H1 (cell line): Measurements from ENCODE around the gene CAPN2. TPM values are rescaled to one million over a fixed set of nuclear protein-coding genes. Genes with fewer than 3 reads are reported as not detected.

Experiments
- CTCF ChIA-PET: fragments of 300-600 bp; sonication (Branson Sonifier 250); formaldehyde crosslinking; loops from one replicate; lab custom pipeline; 2021; ENCODE audit not compliant: partially characterized antibody; lab: Charles Lee
- POLR2A ChIA-PET: fragments of 300-600 bp; sonication (Branson Sonifier 250); formaldehyde crosslinking; loops from one replicate; lab custom pipeline; 2021; ENCODE audit warnings: inconsistent platforms; ENCODE audit not compliant: partially characterized antibody; lab: Charles Lee
- DNase-seq, 2 experiments: peaks; one replicate each; pipeline versions ENCODE4 v3.0.0 to v3.0.0-alpha.2; 2010 to 2022; ENCODE audit warnings: low spot score in 2 of 2, low read depth in 1 of 2, mixed read lengths in 1 of 2
- FAIRE-seq: peaks from 2 replicates; lab custom pipeline; 2011; peaks lifted over from hg19 to GRCh38; lab: Jason Lieb, UNC
- H2AFZ ChIP-seq: 2 replicates; pipeline ENCODE4 v1.8.1; 2012; ENCODE audit warnings: low read length, inconsistent platforms
- H2AK5ac ChIP-seq: 2 replicates; pipeline ENCODE4 v1.6.1; 2013; ENCODE audit warnings: low read depth, low read length
- H2BK120ac ChIP-seq: replicated peaks from 2 replicates; pipeline ENCODE3; 2013; ENCODE audit warnings: low read depth, low read length, inconsistent platforms
- H2BK12ac ChIP-seq: 2 replicates; pipeline ENCODE4 v1.6.1; 2013; ENCODE audit warnings: low read depth, low read length
- H2BK15ac ChIP-seq: 2 replicates; pipeline ENCODE4 v1.6.1; 2013; ENCODE audit warnings: low read length
- H2BK20ac ChIP-seq: 2 replicates; pipeline ENCODE4 v1.6.1; 2013; ENCODE audit warnings: low read length
- H2BK5ac ChIP-seq: 2 replicates; pipeline ENCODE4 v1.6.1; 2013; ENCODE audit warnings: low read depth, low read length
- H3K14ac ChIP-seq: 2 replicates; pipeline ENCODE4 v1.6.1; 2013; ENCODE audit warnings: inconsistent platforms; ENCODE audit not compliant: insufficient read length
- H3K18ac ChIP-seq: 2 replicates; pipeline ENCODE4 v1.6.1; 2013; ENCODE audit warnings: low read length; ENCODE audit errors: extremely low read depth
- H3K23ac ChIP-seq: 2 replicates; pipeline ENCODE4 v1.6.1; 2013; ENCODE audit warnings: inconsistent platforms; ENCODE audit not compliant: insufficient read length
- H3K23me2 ChIP-seq: 2 replicates; pipeline ENCODE4 v1.6.1; 2013; ENCODE audit warnings: low read depth, low read length
- H3K27ac ChIP-seq: 2 replicates; pipeline ENCODE4 v1.6.1; 2011; ENCODE audit warnings: low read depth, low read length, inconsistent platforms
- H3K27me3 ChIP-seq, 4 experiments: replicated peaks in 1 of 4; 1 replicate in 1 of 4; 2 replicates in 3 of 4; pipeline versions ENCODE4 v1.6.1 to v1.8.1; 2011 to 2013; ENCODE audit warnings: low read length in 3 of 4, mild to moderate bottlenecking in 3 of 4, inconsistent platforms in 2 of 4, mixed read lengths in 2 of 4, moderate library complexity in 1 of 4; ENCODE audit not compliant: control insufficient read depth in 3 of 4, insufficient read depth in 3 of 4; ENCODE audit errors: extremely low read depth in 1 of 4
- H3K36me3 ChIP-seq, 4 experiments: 2 replicates each; pipeline versions ENCODE4 v1.6.1 to v1.8.1; 2011 to 2013; ENCODE audit warnings: mild to moderate bottlenecking in 4 of 4, low read length in 3 of 4, moderate library complexity in 2 of 4, control low read depth in 1 of 4, inconsistent platforms in 1 of 4; ENCODE audit not compliant: insufficient read depth in 4 of 4, control insufficient read depth in 2 of 4
- H3K4ac ChIP-seq: replicated peaks from 2 replicates; pipeline ENCODE3; 2013; ENCODE audit warnings: low read length, low read depth, mixed read lengths, inconsistent platforms; ENCODE audit not compliant: insufficient read length
- H3K4me1 ChIP-seq, 4 experiments: replicated peaks in 1 of 4; 1 replicate in 1 of 4; 2 replicates in 3 of 4; pipeline versions ENCODE4 v1.6.1 to v1.8.1; 2011 to 2013; ENCODE audit warnings: low read length in 3 of 4, inconsistent platforms in 2 of 4, mixed read lengths in 1 of 4; ENCODE audit not compliant: insufficient read depth in 4 of 4, control insufficient read depth in 3 of 4
- H3K4me2 ChIP-seq, 2 experiments: 2 replicates each; pipeline versions ENCODE4 v1.6.1 to v1.8.1; 2011 to 2013; ENCODE audit warnings: low read depth in 2 of 2, low read length in 2 of 2, control low read depth in 1 of 2, inconsistent platforms in 1 of 2, mild to moderate bottlenecking in 1 of 2; ENCODE audit not compliant: insufficient read depth in 1 of 2
- H3K4me3 ChIP-seq, 4 experiments: fragments of 200-600, 300-600 bp in 1 of 4; sonication (generic), shearing (Covaris generic), sonication (Bioruptor Twin) in 1 of 4; 2 replicates each; pipeline versions ENCODE4 v1.5.1 to v1.8.1; 2011 to 2016; ENCODE audit warnings: low read length in 4 of 4, low read depth in 3 of 4, control low read depth in 2 of 4, inconsistent platforms in 2 of 4, mild to moderate bottlenecking in 2 of 4, mixed read lengths in 1 of 4, moderate library complexity in 1 of 4; ENCODE audit not compliant: insufficient read depth in 2 of 4; ENCODE audit errors: extremely low read depth in 1 of 4
- H3K56ac ChIP-seq: replicated peaks from 2 replicates; pipeline ENCODE3; 2013; ENCODE audit warnings: low read depth, mild to moderate bottlenecking, mixed read lengths, low read length, inconsistent platforms; ENCODE audit not compliant: insufficient read length
- H3K79me1 ChIP-seq: 2 replicates; pipeline ENCODE4 v1.6.1; 2013; ENCODE audit warnings: low read depth, low read length, control low read depth
- H3K79me2 ChIP-seq, 2 experiments: 2 replicates each; pipeline versions ENCODE4 v1.6.1 to v1.8.1; 2012 to 2013; ENCODE audit warnings: low read length in 2 of 2, mild to moderate bottlenecking in 2 of 2, inconsistent platforms in 1 of 2; ENCODE audit not compliant: insufficient read depth in 2 of 2, control insufficient read depth in 1 of 2
- H3K9ac ChIP-seq, 4 experiments: replicated peaks in 1 of 4; 1 replicate in 1 of 4; 2 replicates in 3 of 4; pipeline versions ENCODE4 v1.6.1 to v1.8.1; 2011 to 2013; ENCODE audit warnings: low read depth in 3 of 4, low read length in 3 of 4, control low read depth in 2 of 4, mild to moderate bottlenecking in 2 of 4, moderate library complexity in 2 of 4, inconsistent platforms in 1 of 4; ENCODE audit errors: extremely low read depth in 1 of 4
- H3K9me3 ChIP-seq, 2 experiments: 2 replicates each; pipeline versions ENCODE4 v1.6.1 to v1.8.1; 2012 to 2013; ENCODE audit warnings: mild to moderate bottlenecking in 2 of 2, moderate library complexity in 2 of 2, control low read depth in 1 of 2, inconsistent platforms in 1 of 2, low read depth in 1 of 2, low read length in 1 of 2, mixed read lengths in 1 of 2; ENCODE audit not compliant: insufficient read depth in 2 of 2
- H4K20me1 ChIP-seq, 2 experiments: replicated peaks in 1 of 2; 2 replicates each; pipeline versions ENCODE3 to v1.8.1; 2011 to 2013; ENCODE audit warnings: inconsistent platforms in 2 of 2, low read length in 2 of 2, mild to moderate bottlenecking in 1 of 2; ENCODE audit not compliant: insufficient read depth in 2 of 2, control insufficient read depth in 1 of 2
- H4K5ac ChIP-seq: 2 replicates; pipeline ENCODE4 v1.6.1; 2013; ENCODE audit warnings: low read length, low read depth, mixed read lengths, inconsistent platforms; ENCODE audit not compliant: insufficient read length
- H4K8ac ChIP-seq: 2 replicates; pipeline ENCODE4 v1.8.0; 2013; ENCODE audit warnings: mild to moderate bottlenecking, moderate library complexity, low read length, inconsistent platforms; ENCODE audit not compliant: insufficient read depth; ENCODE audit errors: extremely low read depth
- H4K91ac ChIP-seq: replicated peaks from 2 replicates; pipeline ENCODE3; 2013; ENCODE audit warnings: low read length, mixed read lengths, inconsistent platforms; ENCODE audit not compliant: insufficient read length
- CHD1 ChIP-seq: IDR thresholded peaks from 2 replicates; pipeline ENCODE4 v1.6.1; 2012; ENCODE audit warnings: low read depth, low read length, improper control_type of control experiment
- SUZ12 ChIP-seq: fragments of 200-600 bp; sonication (generic); IDR thresholded peaks from 2 replicates; pipeline ENCODE4 v1.6.1; 2012; ENCODE audit warnings: mild to moderate bottlenecking, inconsistent platforms, low read length, moderate library complexity, mixed read lengths
- TAF7 ChIP-seq: optimal IDR thresholded peaks from 2 replicates; pipeline ENCODE3; 2011; ENCODE audit warnings: low read depth, mild to moderate bottlenecking, inconsistent platforms, low read length, moderate library complexity, borderline replicate concordance
- WGBS, 2 experiments: shearing (Covaris generic) in 1 of 2; methylation state at CpG; one replicate each; pipeline versions ENCODE4 v1.1.6 to v1.1.7; 2013 to 2015; ENCODE audit warnings: low lambda C conversion rate in 2 of 2, mixed read lengths in 2 of 2, inconsistent platforms in 1 of 2, low coverage in 1 of 2, missing lambda C conversion rate in 1 of 2; ENCODE audit not compliant: insufficient replicate concordance in 2 of 2, insufficient coverage in 1 of 2, insufficient read length in 1 of 2; ENCODE audit errors: extremely low coverage in 1 of 2, missing lambda C conversion rate in 1 of 2; 5-methylcytosine and 5-hydroxymethylcytosine counted together
- polyA plus RNA-seq, 7 experiments: library from polyadenylated mRNA; depleted of rRNA in 3 of 7; stranded (reverse) in 5 of 7; unstranded in 2 of 7; fragments of >200 nt in 5 of 7; fragments of 200-250 nt in 2 of 7; gene quantifications; 1 replicate in 5 of 7; 2 replicates in 1 of 7; 4 replicates in 1 of 7; pipeline versions ENCODE4 v1.2.1 to v1.2.3, GENCODE V29; 2011 to 2013; ENCODE audit warnings: missing spikeins in 2 of 7, mixed read lengths in 2 of 7
- total RNA-seq: library from RNA; stranded (reverse); fragmentation: NEBNext Ultra II Directional; extraction: Animal tissue kit (Norgen Biotek cat#: 25700); gene quantifications from 2 replicates; pipeline ENCODE4 v1.2.1, GENCODE V29; 2021

Gene CAPN2
- total and polyA plus RNA-seq, 2 of the 8 experiments (the other 6 are each of a cell fraction or from before 2014, with no cell fraction given), result 9.2 to 10.3 TPM

GRCh38 chr1:223775054-223775453 lies 62.7 kb downstream of the CAPN2 start:
- Histone ChIP-seq H2BK12ac (no peak overlapping the region), H4K20me1 (no peaks in the 10 kb centered on the region), H2AFZ (no peak overlapping the region), H3K79me1 (no peaks in the 10 kb centered on the region), H3K4me1 (peaks cover 0 to 5% (median 2%) of the 10 kb centered on the region in 4 experiments; a peak in 2 of 7 replicates), H3K4me3 (no peak overlapping the region), H3K36me3 (peaks cover 6 to 45% (median 26%) of the 10 kb centered on the region in 4 experiments), H2BK20ac (no peak overlapping the region), H3K23ac (no peak overlapping the region), H3K56ac (no peak overlapping the region), H3K79me2 (no peaks in the 10 kb centered on the region), H4K8ac (no peak overlapping the region), H3K9me3 (no peaks in the 10 kb centered on the region), H3K9ac (no peak overlapping the region), H3K27me3 (no peaks in the 10 kb centered on the region), H2BK5ac (no peak overlapping the region), H4K5ac (no peak overlapping the region), H3K18ac (no peak overlapping the region), H2BK120ac (no peak overlapping the region), H3K4me2 (no peak overlapping the region), H2AK5ac (no peak overlapping the region), H2BK15ac (no peak overlapping the region), H3K4ac (no peak overlapping the region), H3K27ac (no peak overlapping the region), H4K91ac (no peak overlapping the region), H3K14ac (no peak overlapping the region), H3K23me2 (no peaks in the 10 kb centered on the region)
- DNase-seq, result no peak
- 79% methylated on average over 4 of the region's 4 CpGs; no CpG with 5 or more reads in 1 of the 2 experiments for WGBS, 2 experiments
- ChIA-PET POLR2A (interaction anchor here (0.8 to 1.3 kb wide), 2 partner anchors 13 to 14 kb away, joined by 3 read pairs; no protein-coding TSS in a partner anchor), CTCF (interaction anchor here (0.7 to 2.0 kb wide), 4 partner anchors 10 to 79 kb away, joined by 3 to 7 read pairs (median 6); no protein-coding TSS in a partner anchor)
- no peak for FAIRE-seq
- TF ChIP-seq SUZ12 (no peak), TAF7 (no peak), CHD1 (no peak)
